Adrenal gland (tissue), 5 donors: Measurements from ENCODE around the gene CAPN11.

Experiments used
- CTCF ChIP-seq, 6 experiments: fragments of 450-650 bp in 4 of 6; fragments of 200-600 bp in 2 of 6; sonication (generic) in 1 of 6; IDR thresholded peaks; 1 replicate in 5 of 6; 2 replicates in 1 of 6; pipeline versions ENCODE4 v1.5.1 to v1.8.0; 2016 to 2021; ENCODE audit warnings: antibody characterized with exemption in 6 of 6, mild to moderate bottlenecking in 2 of 6, moderate library complexity in 1 of 6
- POLR2A ChIP-seq, 2 donors: fragments of 450-650 bp; IDR thresholded peaks; one replicate each; pipeline ENCODE4 v1.6.1; 2017; ENCODE audit warnings: antibody characterized with exemption in 2 of 2, mild to moderate bottlenecking in 2 of 2, moderate library complexity in 1 of 2
- donor health status: DM: no; HTN: no; CAD: no.

GRCh38 chr6:44138717-44139350, 19.8 kb upstream of the CAPN11 start:
- TF ChIP-seq CTCF (IDR thresholded peaks at IDR 0.05) (no peak), POLR2A (IDR thresholded peaks at IDR 0.05) (no peak)
